Measurements from ENCODE around the gene ADSL. TPM values are rescaled to one million over a fixed set of nuclear protein-coding genes. Genes with fewer than 3 reads are reported as not detected.

The ADSL gene
- total and polyA plus RNA-seq, 2 of the 8 experiments (the other 6 are each of a cell fraction or from before 2014, with no cell fraction given): 197 to 218 TPM

GRCh38 chr22:40341604-40342003 lies 4.7 kb upstream of the ADSL start (continued):
- TF ChIP-seq KDM4A (IDR thresholded peaks at IDR 0.05; ENCODE audit: low read depth, low read length, severe bottlenecking): no peak
- no peak for TF ChIP-seq BACH1 (IDR thresholded peaks at IDR 0.05; ENCODE audit: low read length)

Measured in H1 (cell line).